GM18951 (cell line): ENCODE measurements around the gene SGK1.
"Not testable (repeated sequence)": the region's sequence is repeated elsewhere in the genome, so short reads cannot be mapped to it uniquely, and the experiment has no call there.

Experiments
- POLR2A ChIP-seq: IDR thresholded peaks from 4 replicates; pipeline ENCODE4 v1.6.1; 2011; ENCODE audit warnings: mild to moderate bottlenecking; ENCODE audit not compliant: insufficient read length, insufficient read depth; ENCODE audit errors: extremely low read depth
- in situ Hi-C: fragments of 300-500 bp; cut with MboI; formaldehyde crosslinking; loops from one replicate; pipeline ENCODE4 v1.12.0; 2022; ENCODE audit warnings: low sequenced_read_pairs, mixed read lengths, inconsistent platforms; ENCODE audit not compliant: unreplicated experiment

SGK1 gene

DNA sequence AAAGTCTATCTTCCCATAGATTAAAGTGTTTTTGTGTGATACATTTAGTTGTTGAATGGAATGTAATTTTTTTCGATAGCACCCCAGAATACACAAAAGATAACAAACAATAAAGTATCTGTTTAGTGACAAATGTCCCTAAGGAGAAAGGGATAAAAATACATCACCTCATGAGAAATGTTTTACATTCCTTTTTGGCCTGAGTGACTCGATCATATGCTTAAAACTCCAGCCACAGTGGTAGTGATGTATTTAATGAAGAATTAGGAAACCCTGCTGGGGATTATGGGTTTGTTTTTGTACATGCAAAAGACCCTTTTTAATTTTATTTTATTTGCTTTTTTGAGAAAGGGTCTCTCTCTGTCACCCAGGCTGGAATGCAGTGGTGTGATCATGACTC lies 4.3 kb upstream of the SGK1 start:
- in situ Hi-C loops: no loop called here
- no peak for TF ChIP-seq POLR2A

DNA sequence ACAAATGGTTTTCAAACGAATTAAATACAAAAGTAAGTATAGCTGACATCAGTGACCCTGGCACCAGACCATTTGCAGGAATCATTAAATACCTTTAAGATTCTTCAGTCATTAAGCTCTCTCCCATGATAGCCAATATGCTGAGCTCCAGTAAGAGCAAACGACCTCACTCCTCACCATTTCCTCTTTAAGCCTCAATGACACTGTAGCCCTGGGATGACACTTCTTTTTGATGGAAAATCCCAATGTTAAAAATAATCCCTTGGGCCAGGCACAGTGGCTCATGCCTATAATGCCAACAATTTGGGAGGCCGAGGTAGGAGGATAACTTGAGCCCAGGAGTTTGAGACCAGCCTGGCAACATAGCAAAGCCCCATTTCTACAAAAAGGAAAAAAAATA lies 3.3 kb upstream of the SGK1 start:
- in situ Hi-C loops: no loop called here

DNA sequence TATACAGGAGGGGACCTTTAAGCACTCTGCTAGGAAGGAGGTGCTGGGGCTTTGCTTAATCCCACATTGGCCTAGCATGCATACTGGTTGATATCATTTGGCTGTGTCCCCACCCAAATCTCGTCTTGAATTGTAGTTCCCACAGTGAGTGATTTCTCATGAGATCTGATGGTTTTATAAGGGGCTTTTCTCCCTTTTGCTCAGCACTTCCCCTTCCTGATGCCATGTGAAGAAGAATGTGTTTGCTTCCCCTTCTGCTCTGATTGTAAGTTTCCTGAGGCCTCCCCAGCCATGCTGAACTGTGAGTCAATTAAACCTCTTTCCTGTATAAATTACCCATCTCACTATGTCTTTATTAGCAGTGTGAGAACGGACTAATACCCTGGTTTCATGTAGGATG lies 1.8 kb upstream of the SGK1 start:
- in situ Hi-C loops: not testable (repeated sequence)

More for the DNA sequence above, 3.3 kb upstream of the SGK1 start:
- no peak for TF ChIP-seq POLR2A

DNA sequence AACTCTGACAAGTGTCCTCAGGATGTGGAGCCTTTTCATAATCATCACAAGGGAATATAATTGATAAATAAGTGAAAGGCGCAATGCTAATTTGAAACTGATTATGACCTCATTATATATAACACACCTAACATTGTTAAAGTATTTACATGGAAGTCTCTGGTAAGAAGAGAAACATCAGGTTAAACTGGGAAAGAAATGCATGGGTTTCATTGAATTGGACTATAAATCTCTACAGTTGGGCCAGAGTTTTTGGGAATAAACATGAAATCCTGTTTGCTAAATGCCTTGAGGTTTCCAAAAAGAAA lies 1.0 kb upstream of the SGK1 start:
- in situ Hi-C loops: no loop called here
- TF ChIP-seq POLR2A: no peak

DNA sequence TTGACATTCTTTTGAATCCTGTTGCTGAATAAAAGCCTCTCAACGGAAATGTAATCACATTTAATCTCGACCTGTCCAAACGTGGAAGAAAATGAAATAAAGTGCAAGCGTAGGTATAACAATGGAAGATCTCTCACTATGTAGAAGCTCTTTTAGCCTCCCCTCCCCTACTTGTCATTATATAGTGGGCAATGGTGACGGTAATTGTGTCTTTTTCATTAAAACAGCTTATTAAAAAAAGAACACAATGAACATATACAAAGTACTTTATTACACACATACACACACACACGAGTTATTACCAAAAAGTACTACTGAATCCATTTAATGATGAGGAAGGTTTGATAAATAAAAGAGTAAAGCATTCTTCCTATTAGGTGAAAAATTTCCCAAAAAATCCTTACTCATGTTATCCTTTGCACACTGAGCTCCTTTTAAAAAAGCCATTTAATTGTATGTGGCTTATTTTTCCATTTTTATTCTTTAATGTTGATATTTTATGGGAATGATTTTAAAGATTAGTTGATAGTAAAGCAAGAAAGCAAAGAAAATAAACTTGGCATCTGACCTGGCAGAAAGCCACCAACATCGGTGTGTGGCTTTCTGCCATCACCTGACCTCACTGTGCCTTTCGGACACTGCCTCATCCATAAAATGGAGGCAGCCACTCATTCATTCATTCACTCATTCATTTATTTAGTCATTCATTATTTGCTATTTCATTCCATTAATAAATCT lies 493 bp upstream of the SGK1 start:
- in situ Hi-C loops: no loop called here
- TF ChIP-seq POLR2A: no peak

DNA sequence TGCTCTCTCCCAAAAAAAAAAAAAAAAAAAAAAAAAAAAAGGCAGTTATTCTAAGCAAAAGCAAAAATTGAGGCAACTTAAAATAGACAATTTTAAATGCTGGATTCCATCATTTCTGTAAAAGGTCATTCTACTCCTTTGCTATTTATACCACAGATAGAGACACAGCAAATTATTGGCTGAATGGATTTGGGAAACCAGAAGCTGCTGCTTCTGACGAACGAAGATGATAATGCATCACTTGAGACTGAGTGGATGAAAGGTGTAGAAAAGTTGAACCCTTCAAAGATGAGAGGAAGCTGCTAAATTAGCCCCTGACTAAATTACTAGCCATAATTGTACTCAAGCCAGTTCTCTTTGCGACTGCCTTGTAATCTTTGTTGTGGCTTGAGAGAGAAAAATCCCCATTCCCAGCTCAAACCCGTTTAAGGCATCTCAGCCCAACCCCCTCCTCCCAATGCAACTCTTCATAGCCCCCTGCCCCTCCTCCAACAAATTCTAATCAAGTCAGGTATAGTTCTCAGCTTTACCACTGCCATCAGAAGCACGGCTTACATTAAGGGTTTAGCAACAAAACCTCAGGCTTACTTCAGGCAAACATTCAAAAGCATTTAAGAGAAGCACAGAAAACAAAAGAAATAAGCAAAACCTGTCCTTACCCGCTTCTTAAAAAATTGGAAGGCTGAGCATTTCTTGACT lies 1.0 kb downstream of the SGK1 start:
- in situ Hi-C loops: no loop called here
- no peak for TF ChIP-seq POLR2A

DNA sequence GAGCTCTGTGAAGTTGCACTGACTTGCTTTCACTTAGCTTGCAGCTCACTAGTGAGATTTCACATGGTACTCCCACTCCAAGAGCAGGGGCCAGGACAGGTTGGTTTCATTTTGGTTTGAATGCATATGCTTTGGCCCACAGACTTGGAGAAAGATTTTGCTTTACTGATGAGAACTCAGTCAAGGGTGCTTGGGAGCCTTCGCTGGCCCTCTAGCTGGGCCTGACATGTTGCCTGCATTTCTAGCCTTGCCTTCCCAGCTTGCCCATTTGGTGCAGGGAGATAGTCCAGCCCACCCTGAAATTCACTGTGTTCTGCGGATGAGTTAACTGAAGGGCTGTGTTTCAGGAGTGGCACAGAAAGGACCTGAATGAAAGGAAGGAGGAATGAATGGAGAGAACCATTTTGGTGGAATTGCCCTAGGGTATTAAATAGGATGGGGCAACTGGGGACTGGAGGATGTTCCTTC lies 1.9 kb downstream of the SGK1 start:
- no peak for TF ChIP-seq POLR2A
- in situ Hi-C loops: no loop called here

DNA sequence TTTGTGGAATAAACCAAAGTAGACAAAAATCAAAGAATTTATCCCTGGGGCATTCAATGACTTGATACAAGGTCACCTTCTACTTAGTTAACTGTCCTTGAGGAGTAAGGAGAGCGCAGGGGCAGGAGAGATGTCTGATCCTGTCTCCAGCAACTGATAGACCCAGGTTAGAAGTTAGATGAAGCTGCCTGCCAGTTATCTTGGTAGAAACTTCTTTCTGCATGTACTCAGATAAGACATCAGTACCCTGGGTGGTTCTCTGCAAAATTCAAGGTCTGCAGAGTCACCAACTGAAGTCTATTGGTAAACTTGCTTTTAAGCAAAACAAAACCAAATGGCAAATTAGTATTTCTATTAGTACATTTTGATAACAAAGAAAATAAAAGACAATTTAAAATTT lies 2.7 kb downstream of the SGK1 start:
- in situ Hi-C loops: no loop called here
- no peak for TF ChIP-seq POLR2A

DNA sequence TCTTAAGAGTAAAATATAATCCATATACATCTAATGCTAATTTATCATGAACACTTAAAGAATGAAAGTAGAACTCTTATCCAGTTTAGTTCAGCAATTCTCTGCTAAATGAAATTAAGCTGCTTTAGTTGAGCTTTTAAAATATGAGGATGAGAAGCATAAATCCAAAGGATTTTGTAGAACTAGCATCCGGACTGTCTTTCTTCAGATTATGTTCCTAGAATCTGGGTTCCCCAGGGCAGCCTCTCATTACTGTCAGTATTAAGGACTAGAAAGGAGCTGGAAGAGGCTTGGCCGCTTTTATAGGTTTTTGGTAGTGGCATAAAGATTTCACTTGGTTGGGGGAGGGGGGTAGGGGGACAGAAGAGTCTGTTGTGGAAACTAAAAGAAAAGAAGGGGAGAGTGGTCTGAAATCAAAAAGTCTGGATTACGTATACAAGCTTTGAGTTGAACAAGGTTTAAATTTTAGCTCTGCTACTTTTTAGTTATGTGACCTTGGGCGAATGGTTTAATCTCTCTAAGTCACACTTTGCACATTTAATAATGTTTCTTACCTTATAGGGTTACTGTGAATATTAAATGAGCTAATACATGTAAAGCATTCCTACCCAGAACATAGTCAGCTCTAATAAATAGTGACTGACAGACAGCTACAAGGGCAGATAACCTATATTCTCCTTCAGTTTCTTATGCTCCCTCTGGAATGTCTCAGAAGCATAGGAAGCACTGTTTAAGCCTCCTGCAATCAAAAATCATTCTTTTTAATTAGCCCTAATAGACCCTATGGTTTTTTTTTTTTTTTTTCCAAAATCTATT lies 3.7 kb downstream of the SGK1 start:
- in situ Hi-C loops: no loop called here

DNA sequence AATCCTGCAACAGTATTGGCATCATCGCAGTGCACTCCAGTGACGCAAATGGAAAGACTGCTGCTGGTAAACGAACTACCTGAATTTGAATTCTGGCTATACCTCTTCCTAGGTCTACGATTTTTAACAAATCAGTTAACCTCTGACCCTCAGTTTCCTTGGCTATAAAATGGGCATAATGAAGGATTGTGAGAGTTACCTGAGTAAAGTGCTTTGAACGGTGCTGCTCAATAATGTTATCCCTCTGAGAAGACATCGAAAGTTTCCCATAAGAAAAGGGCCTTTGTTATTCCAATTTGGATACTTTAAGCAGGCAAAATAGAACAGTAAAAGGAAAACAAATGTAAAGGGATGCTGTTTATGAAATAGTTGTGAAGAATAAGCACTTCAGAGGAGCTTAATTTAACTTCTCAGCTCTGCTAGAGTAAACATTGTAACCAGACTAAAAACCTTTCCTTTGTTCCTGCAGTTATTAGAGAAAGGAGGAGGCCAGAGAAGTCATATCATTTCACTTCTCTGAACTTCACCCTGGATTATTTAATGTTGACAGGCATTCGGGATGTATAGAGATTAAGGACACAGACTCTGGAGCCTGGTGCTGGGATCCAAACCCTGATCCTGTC lies 5.8 kb downstream of the SGK1 start:
- in situ Hi-C loops: no loop called here
- TF ChIP-seq POLR2A: no peak

More for the DNA sequence above, 3.7 kb downstream of the SGK1 start:
- no peak for TF ChIP-seq POLR2A

DNA sequence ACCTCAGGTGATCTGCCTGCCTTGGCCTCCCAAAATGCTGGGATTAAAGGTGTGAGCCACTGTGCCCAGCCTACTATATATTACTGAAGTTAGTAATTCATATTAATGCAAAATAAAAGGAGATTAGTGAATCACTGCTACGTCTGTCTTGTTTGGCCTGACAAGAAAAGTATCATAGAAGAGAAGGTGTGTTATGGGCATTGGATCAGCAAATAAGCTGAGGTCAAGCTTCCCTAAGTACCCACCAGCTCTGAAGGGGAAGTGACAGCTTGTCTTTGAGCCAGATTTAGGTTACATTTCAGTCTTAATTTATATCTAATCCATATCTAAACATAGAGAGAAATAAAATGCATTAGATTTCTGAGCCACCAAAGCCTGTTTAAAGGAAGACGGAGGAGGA lies 7.1 kb downstream of the SGK1 start:
- TF ChIP-seq POLR2A: no peak

DNA sequence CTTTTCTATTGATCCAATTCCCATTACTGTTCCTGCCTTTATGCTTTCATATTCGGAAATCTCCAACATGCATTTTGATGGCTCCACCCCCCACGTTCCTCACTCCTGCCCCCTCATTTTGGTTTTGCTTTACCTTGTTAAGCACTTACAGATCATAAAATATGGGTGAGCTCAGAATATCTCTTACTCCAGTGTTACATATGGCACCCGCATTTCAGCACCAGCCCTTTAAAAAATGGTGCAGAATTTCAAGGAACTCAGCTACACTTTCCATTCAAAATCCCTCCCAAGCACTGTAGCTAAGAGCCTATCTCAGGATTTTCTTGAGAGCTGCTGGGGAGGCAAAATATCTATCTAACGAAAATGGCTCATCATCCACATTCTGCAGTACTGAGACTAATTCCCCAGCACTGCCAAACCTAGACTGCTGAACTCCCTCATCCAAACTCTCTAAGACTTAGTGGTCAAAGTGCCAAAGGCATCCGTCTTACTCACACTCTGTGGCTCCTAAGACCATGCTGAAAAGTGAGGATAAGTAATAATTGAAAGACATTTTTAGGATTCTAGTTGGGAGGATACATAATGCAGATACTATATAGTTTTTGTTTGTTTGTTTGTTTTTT lies 7.8 kb downstream of the SGK1 start:
- in situ Hi-C loops: no loop called here

More for the DNA sequence above, 7.1 kb downstream of the SGK1 start:
- in situ Hi-C loops: no loop called here

DNA sequence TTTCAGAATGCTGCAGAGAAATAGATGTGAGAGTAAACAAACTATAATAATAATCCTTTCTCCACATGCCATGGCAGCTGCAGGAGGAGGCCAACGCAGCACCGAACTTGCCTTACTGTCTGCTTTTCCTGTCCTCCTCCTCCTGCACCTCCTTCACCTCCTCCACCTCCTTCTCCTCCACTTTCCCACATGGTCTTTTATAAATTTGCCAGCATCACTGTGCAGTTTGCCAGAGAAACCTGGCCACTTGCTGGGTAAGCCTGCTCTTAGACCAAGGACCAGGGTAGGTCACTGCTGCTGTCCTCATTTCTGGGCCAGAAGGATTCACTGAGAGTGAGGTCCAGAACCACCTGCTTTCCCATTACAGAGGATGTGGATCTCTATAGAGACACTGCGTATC lies 8.7 kb downstream of the SGK1 start:
- in situ Hi-C loops: no loop called here
- TF ChIP-seq POLR2A: no peak

More for the DNA sequence above, 7.8 kb downstream of the SGK1 start:
- TF ChIP-seq POLR2A: no peak
